Skin epidermis (tissue), 12 donors: ENCODE results near the gene PNPLA5.

Source experiments
- H3K27ac ChIP-seq, 21 experiments: fragments of 200-600 bp; sonication (generic) in 11 of 21; one replicate each; pipeline ENCODE4 v1.5.0; 2020; ENCODE audit warnings: mild to moderate bottlenecking in 3 of 21, inconsistent platforms in 2 of 21, moderate library complexity in 2 of 21
- H3K4me3 ChIP-seq, 7 experiments: fragments of 200-600 bp; sonication (generic) in 2 of 7; one replicate each; pipeline ENCODE4 v1.5.0; 2020; ENCODE audit warnings: inconsistent platforms in 2 of 7, mild to moderate bottlenecking in 2 of 7, moderate library complexity in 1 of 7

Gene PNPLA5, protein sequence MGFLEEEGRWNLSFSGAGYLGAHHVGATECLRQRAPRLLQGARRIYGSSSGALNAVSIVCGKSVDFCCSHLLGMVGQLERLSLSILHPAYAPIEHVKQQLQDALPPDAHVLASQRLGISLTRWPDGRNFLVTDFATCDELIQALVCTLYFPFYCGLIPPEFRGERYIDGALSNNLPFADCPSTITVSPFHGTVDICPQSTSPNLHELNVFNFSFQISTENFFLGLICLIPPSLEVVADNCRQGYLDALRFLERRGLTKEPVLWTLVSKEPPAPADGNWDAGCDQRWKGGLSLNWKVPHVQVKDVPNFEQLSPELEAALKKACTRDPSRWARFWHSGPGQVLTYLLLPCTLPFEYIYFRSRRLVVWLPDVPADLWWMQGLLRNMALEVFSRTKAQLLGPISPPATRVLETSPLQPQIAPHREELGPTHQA

DNA sequence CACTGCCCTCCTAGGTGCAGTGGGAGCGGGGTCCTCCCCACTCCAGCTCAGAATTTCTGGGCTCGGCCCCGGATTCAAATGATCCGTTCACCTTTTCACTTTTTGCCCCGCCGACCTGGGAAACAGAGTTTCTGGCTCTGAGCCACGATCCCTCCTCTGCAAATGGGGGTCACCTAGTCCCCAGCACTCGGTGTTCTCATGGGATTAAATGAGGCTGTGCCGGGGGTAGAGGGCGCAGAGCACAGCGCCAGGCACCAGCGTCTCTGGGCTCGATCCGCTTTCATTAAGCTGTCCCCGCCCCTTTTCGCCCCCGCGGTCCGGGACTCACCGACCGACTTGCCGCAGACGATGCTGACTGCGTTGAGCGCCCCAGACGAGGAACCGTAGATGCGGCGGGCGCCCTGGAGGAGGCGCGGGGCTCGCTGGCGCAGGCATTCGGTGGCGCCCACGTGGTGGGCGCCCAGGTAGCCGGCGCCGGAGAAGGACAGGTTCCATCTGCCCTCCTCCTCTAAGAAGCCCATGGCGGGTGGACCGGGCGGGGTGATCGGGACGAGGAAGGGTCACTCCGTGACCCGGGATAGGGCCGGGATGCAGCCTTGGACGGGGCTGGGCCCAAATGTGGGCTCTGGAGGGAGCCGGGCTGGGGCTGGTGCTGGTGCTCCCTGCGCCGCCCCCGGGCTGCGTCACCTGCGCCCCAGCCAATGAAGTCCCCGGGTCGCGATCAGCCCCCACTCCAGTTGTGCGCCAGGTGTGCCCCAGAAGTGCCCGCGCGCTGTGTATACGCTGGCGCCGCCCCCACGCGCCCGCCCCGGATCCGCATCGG is at the start of gene PNPLA5:
PNPLA5 (minus strand) TSS at position 654 of the 823 bp plus-strand sequence; CDS start at position 521, 133 bp downstream.
- Histone ChIP-seq H3K4me3 (peak within 1 kb of the TSS in 1 of 7 experiments; percentile 18), H3K27ac (peak within 1 kb of the TSS in 1 of 21 experiments; percentile 26)

- no peak overlapping the region for H3K4me3 ChIP-seq
- no peak overlapping the region for H3K27ac ChIP-seq
Measured at GRCh38 chr22:43941449-43941848, 49.6 kb upstream of the PNPLA5 start.

GRCh38 chr22:43931771-43932170 is 40.0 kb upstream of the PNPLA5 start:
- no peak overlapping the region for H3K4me3 ChIP-seq

DNA sequence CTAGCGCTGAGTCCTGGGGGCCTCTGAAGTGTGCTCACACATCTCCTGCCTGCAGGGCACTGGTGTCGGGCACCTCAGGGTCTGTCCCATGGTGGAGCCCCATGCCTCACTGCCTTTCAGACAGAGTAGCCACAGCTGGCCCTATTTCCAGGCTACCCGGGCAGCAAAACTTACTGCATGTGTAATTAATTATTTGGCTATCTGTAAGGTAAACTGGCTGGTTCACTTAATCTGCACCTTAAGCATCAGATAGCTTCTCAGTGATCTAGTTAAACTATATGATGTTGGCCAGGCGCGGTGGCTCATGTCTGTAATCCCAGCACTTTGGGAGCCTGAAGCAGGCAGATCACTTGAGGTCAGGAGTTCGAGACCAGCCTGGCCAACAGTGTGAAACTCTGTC is 37.1 kb upstream of the PNPLA5 start:
- Histone ChIP-seq H3K4me3 (no peak overlapping the region), H3K27ac (no peak overlapping the region)

More at GRCh38 chr22:43931771-43932170, 40.0 kb upstream of the PNPLA5 start:
- no peak overlapping the region for H3K27ac ChIP-seq

DNA sequence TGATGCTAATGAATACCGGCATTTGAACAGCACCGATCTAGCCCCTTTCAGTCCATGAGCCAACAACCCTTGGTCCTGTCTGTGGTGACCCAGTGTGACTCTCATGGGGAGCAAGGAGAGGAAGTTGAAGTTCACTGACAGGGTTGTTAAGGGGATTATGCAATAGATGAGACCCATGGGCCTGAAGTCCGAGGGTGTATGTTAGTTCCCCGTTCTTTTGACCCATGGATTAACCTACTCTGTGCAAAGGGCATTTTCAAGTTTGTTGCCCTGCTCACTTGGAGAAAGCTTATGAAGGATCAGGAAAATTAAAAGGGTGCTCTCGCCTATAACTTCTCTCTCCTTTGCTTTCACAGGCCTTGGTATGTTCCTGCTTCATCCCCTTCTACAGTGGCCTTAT is 36.7 kb upstream of the PNPLA5 start:
- H3K4me3 ChIP-seq = no peak overlapping the region
- H3K27ac ChIP-seq = no peak overlapping the region

GRCh38 chr22:43926349-43926710 is 34.5 kb upstream of the PNPLA5 start:
- H3K4me3 ChIP-seq = no peak overlapping the region
- H3K27ac ChIP-seq = peak overlapping the region in 1 of 21 experiments; percentile 24

- peak overlapping the region in 6 of 21 experiments; percentile 6 to 71 (median 34) for H3K27ac ChIP-seq
- H3K4me3 ChIP-seq = no peak overlapping the region
Measured at GRCh38 chr22:43925433-43926348, 33.9 kb upstream of the PNPLA5 start.

- peak overlapping the region in 3 of 21 experiments; percentile 46 to 71 (median 56) for H3K27ac ChIP-seq
- peak overlapping the region in 1 of 7 experiments; percentile 43 for H3K4me3 ChIP-seq
Measured at GRCh38 chr22:43924877-43925276, 33.1 kb upstream of the PNPLA5 start.

DNA sequence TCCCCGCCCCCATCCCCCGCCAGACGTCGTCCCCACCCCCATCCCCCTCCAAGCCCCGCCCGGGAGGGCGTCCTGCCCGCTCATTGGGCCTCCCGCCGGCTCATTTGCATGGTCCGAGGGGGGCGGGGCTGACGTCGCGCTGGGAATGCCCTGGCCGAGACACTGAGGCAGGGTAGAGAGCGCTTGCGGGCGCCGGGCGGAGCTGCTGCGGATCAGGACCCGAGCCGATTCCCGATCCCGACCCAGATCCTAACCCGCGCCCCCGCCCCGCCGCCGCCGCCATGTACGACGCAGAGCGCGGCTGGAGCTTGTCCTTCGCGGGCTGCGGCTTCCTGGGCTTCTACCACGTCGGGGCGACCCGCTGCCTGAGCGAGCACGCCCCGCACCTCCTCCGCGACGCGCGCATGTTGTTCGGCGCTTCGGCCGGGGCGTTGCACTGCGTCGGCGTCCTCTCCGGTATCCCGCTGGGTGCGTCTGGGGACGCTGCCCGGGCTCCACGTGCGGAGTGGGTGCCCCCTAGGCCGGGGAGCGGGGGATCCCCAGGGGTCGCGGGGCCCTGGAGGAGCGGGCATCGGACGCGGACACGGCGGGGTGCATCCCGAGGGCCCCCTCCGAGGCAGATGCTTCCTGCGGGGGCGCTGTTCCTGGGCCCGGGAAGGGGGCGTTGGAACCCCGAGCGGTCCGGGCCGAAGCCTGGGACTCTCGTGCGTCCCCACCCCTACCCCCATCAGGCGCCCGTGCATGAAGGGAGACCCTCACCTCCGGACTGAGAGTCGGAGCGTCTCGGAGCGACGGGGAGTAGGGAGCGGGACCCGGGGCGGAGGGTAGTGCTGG is 32.0 kb upstream of the PNPLA5 start, which contains the start of gene PNPLA3:
PNPLA3 (plus strand) TSS at position 175 of the 834 bp plus-strand sequence; CDS start at position 282, 107 bp downstream.
- Histone ChIP-seq H3K27ac (peak within 1 kb of the TSS in 15 of 21 experiments; percentile 39 to 71 (median 50)), H3K4me3 (peak within 1 kb of the TSS; percentile 42 to 60 (median 50))

DNA sequence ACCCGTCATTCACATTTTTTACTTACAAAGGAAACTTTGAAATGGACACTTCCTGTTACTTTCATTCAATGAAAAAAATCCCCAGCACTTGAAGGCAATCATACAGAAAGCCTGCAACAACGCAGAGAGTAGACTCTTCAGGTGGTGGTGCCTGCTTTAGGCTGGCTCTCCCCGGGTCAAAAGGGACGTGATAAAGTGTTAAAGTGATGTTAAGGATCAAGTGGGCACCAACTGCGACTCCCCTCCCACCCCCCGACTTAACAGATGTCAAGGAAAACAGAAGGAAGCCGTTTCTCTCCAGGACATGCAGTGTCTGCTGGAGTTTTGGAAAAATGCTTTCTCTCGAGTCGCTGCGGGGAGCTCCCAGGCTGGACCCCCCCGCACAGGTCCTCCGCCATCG is 31.4 kb upstream of the PNPLA5 start:
- H3K4me3 ChIP-seq = peak overlapping the region; percentile 42 to 60 (median 50)
- peak overlapping the region in 4 of 21 experiments; percentile 34 to 58 (median 54) for H3K27ac ChIP-seq

DNA sequence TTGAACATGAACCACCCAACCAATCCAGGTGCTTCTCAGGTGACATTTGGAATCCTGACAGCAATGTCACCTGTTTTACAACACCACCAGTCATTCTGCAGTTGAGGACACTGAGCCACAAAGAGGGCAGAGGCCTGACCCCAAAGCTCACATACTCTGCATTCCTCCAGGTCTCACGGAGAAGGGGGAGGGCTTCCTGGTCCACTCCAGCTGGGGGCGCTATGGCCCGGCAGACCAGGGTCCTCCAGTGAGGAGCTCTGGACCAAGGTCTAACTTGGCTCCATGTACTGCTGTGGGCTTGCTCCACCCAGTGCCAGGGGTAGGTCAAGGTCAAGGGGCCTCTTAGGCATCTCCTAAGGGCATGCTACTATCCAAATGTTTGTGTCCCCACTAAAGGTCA is 30.3 kb upstream of the PNPLA5 start:
- H3K27ac ChIP-seq = no peak overlapping the region
- no peak overlapping the region for H3K4me3 ChIP-seq

DNA sequence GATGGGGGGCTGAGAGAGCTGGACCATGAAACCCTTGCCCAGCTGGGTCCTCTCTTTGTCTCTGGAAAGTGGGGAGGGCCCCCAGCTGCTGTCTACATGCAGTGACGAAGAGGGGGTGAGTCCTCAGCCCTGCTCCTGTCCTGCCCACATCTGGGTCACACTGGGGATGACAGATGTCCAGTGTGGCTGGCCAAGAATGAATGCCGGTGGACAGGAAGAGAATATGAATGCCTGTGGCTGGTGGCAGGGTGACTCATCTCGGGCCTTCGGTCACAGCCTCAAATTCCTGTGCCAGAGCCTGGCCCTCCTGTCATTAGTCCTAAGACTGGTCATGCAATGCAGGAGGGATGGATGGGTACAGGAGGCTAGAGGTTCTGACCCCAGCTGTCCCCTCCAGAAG is 29.6 kb upstream of the PNPLA5 start:
- no peak overlapping the region for H3K27ac ChIP-seq
- no peak overlapping the region for H3K4me3 ChIP-seq

DNA sequence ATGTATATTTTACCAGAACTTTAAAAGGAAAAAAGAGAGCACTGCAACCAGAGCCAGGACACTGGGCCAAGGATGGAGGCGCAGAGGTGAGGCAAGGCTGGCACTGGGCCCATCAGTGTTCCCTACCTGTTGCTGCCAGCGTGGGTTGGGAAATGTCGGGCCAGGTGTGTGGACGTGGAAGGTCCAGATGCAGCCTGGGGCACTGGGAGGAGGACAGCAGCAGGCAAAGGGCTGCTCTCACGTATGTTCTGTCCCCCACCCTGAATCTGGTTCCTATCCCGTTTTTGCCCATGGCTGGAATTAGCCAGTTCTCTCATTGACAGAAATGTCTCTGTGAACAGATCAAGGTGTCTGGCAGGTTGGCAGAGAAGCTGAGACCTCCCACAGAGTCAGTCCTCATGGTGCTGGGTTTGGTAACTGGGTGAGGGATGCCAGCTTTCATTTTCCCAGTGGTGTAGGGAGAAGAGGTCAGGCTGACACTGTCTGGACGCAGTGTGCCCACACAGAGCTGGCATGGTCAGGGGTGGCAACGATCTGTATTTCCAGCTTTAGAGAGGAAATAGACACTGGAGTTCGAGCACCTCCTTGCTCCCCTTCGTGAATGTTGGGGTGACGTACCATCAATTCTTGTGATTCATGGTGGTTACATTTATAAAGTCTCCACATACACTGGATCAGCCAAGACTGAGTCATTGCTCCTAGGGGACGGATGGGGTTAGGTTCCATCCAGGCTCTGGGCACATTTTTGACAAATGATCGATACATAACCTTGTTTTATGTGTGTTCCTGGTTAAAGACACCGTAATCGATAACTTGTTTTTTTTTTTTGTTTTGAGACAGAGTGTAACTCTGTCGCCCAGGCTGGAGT is 27.5 kb upstream of the PNPLA5 start:
- no peak overlapping the region for H3K4me3 ChIP-seq
- no peak overlapping the region for H3K27ac ChIP-seq

- Histone ChIP-seq H3K4me3 (no peak overlapping the region), H3K27ac (no peak overlapping the region)
Measured at GRCh38 chr22:43917521-43917920, 25.7 kb upstream of the PNPLA5 start.

DNA sequence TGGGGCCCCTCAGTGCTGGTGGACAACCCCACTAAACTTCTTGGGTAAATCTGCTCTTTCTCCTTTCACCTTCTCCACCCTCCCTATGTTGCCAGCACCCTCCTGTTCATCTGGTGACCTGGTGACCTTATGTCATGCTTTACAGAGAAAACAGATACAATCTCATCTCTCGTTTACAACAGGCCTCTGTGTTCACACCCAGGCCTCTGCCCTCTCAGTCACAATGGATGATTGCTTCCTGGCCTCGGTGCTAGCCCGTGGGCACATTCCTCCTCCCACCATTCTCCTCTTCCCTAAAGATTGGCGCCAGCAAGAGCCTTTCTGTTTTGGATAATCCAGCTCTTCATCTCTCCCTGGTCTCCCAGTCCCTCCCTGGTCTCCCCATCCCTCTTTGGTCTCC is 19.5 kb upstream of the PNPLA5 start:
- no peak overlapping the region for H3K27ac ChIP-seq
- H3K4me3 ChIP-seq = no peak overlapping the region

GRCh38 chr22:43910178-43910695 is 18.4 kb upstream of the PNPLA5 start:
- Histone ChIP-seq H3K4me3 (no peak overlapping the region), H3K27ac (no peak overlapping the region)

DNA sequence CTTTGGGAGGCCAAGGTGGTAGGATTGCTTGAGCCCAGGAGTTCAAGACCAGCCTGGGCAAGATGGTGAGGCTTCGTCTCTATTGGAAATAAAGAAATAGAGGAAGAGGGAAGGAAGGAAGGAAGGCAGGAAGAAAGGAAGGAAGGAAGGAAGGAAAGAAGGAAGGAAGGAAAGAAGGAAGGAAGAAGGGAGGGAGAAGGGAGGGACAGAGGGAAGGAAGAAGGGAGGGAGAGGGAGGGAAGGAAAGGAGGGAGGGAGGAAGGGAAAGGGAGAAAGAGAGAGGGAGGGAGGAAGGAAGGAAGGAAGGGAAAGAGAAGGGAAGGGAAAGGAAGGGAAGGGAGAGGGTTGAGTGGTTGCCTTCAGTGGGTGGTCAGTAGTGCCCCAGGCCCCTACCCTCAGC is 17.9 kb upstream of the PNPLA5 start:
- no peak overlapping the region for H3K4me3 ChIP-seq

More for the DNA sequence above, 17.9 kb upstream of the PNPLA5 start:
- no peak overlapping the region for H3K27ac ChIP-seq
